KBM-7 (cell line): ENCODE results near the gene MAST3.

ENCODE experiments used
- DNase-seq: peaks from one replicate; pipeline ENCODE4 v3.0.0-alpha.2; 2015
- in situ Hi-C: fragments of 300-500 bp; cut with MboI; formaldehyde crosslinking; loops from 2 replicates; pipeline ENCODE4 v1.14.3; 2020; ENCODE audit warnings: low sequenced_read_pairs, low pct_unique_long_range_greater_than_20kb, mixed read lengths

Gene MAST3

GRCh38 chr19:18126097-18126496, 28.5 kb downstream of the MAST3 start:
- DNase-seq = no peak
- in situ Hi-C loops = no loop called here

- DNase-seq = no peak
- in situ Hi-C loops = no loop called here
Measured at GRCh38 chr19:18128044-18128443, 30.5 kb downstream of the MAST3 start.

GRCh38 chr19:18128805-18129204, 31.2 kb downstream of the MAST3 start:
- in situ Hi-C loops = no loop called here
- DNase-seq = no peak

GRCh38 chr19:18130523-18131242, 33.1 kb downstream of the MAST3 start:
- no peak for DNase-seq
- in situ Hi-C loops = no loop called here

GRCh38 chr19:18131841-18132596, 34.4 kb downstream of the MAST3 start:
- in situ Hi-C loops = no loop called here
- DNase-seq = no peak

GRCh38 chr19:18135712-18136584, 38.4 kb downstream of the MAST3 start:
- in situ Hi-C loops = no loop called here
- DNase-seq = no peak

- no peak for DNase-seq
- in situ Hi-C loops = no loop called here
Measured at GRCh38 chr19:18137242-18137641, 39.7 kb downstream of the MAST3 start.

- no peak for DNase-seq
- in situ Hi-C loops = no loop called here
Measured at GRCh38 chr19:18137657-18138339, 40.2 kb downstream of the MAST3 start.

- in situ Hi-C loops = no loop called here
Measured at GRCh38 chr19:18140473-18140872, 42.9 kb downstream of the MAST3 start.

GRCh38 chr19:18141031-18141430, 43.5 kb downstream of the MAST3 start:
- in situ Hi-C loops = no loop called here
- DNase-seq = no peak

More at GRCh38 chr19:18140473-18140872, 42.9 kb downstream of the MAST3 start:
- DNase-seq = no peak

- in situ Hi-C loops = no loop called here
- DNase-seq = no peak
Measured at GRCh38 chr19:18143902-18144301, 46.3 kb downstream of the MAST3 start.

GRCh38 chr19:18144361-18144760, 46.8 kb downstream of the MAST3 start:
- in situ Hi-C loops = no loop called here
- no peak for DNase-seq

GRCh38 chr19:18144906-18145305, 47.3 kb downstream of the MAST3 start:
- no peak for DNase-seq
- in situ Hi-C loops = no loop called here

- no peak for DNase-seq
- in situ Hi-C loops = no loop called here
Measured at GRCh38 chr19:18145391-18145999, 47.9 kb downstream of the MAST3 start.

- DNase-seq = no peak
Measured at GRCh38 chr19:18147396-18147795, 49.8 kb downstream of the MAST3 start.

GRCh38 chr19:18149596-18149975, 52.0 kb downstream of the MAST3 start:
- no peak for DNase-seq
- in situ Hi-C loops = no loop called here

More at GRCh38 chr19:18147396-18147795, 49.8 kb downstream of the MAST3 start:
- in situ Hi-C loops = no loop called here

GRCh38 chr19:18150776-18151624, 53.4 kb downstream of the MAST3 start:
- in situ Hi-C loops = no loop called here
- no peak for DNase-seq

- DNase-seq = peak; percentile 99
- in situ Hi-C loops = no loop called here
Measured at GRCh38 chr19:18152442-18152816, 54.9 kb downstream of the MAST3 start.
